ENCODE measurements around the gene SNAI1.

Gene SNAI1

DNA sequence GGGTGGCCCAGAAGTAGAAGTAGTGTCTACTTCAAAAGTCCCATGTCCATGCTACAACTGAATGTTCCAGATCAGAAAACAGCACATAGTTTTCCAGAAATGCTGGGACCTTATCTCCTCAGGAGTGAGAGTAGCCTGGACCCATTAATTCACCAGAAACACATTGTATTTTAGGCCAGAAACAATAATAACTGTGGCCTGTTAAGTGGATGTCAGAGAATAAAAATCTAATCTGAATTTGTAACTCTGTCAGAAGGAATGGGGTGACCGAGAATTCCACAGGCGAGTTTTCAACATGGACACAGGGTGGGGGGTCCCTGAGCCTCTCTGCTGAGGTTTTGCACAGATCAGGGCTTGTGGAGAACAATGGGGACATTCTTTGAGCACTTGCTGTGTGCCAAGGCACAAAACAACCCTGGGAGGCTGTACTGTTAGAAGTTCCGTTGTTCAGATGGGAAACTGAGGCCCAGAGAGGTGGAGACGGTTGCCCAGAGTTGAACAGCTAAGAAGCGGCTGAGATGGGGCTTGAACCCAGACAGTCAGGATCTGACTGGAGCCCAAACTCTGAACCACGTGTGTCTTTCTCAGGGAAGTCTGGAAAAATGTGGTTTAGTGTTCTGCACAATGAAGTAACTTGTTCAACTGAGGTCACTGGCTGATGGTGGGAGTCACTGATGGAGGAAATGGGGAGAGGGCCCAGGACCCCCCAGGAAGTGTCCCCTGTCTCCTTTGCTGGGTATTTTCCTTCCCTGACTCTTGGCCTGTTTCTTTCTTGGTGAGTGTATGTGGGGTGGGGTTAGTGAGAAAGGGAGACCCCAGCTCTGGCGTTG, 44.2 kb downstream of the SNAI1 start:
- peak overlapping the region; percentile 89; the same call in 1 of the 2 replicates for H3K27ac ChIP-seq (ENCODE audit: low read depth, low read length)
- H3K4me3 ChIP-seq (ENCODE audit: low read depth, low read length) = no peak overlapping the region
- no peaks in the 10 kb centered on the region for H3K36me3 ChIP-seq (ENCODE audit: insufficient read depth, low read length)
- no peaks in the 10 kb centered on the region for H3K79me2 ChIP-seq (ENCODE audit: control insufficient read depth, insufficient read depth, low read length, unreplicated experiment)
- H3K27me3 ChIP-seq (ENCODE audit: insufficient read depth, low read length) = no peaks in the 10 kb centered on the region
- no peak overlapping the region for H2AFZ ChIP-seq (ENCODE audit: low read length, unreplicated experiment)
- peaks cover 42% of the 10 kb centered on the region for H3K4me1 ChIP-seq (ENCODE audit: control insufficient read depth, insufficient read depth, low read length, unreplicated experiment)

DNA sequence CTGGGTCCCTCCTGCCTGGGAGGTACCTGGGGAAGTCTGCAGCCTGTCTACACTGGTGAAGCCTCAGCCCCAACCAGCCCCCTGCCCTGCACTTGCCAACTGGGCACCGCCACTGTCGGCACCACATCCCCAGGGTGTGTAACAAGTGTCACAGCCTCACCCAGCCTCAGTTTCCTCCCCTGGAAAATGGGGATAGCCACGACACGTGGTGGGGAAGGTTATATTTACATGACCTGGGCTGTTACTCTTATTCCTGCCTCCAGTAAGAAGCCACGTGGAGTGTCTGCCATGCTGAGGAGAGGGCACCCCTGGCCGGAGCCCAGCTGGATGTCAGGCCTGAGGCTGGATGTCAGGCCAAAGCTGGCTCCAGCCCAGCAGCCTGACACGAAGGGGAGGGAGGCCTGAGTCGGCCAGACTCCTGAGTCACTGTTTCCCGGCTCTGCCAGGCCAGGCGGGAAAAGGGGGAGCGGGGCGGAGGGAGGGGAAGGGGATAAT, 44.9 kb downstream of the SNAI1 start:
- Histone ChIP-seq H3K27me3 (ENCODE audit: insufficient read depth, low read length) (no peaks in the 10 kb centered on the region), H3K79me2 (ENCODE audit: control insufficient read depth, insufficient read depth, low read length, unreplicated experiment) (no peaks in the 10 kb centered on the region), H3K36me3 (ENCODE audit: insufficient read depth, low read length) (no peaks in the 10 kb centered on the region), H3K27ac (ENCODE audit: low read depth, low read length) (peak overlapping the region; percentile 89), H3K4me1 (ENCODE audit: control insufficient read depth, insufficient read depth, low read length, unreplicated experiment) (peaks cover 42% of the 10 kb centered on the region), H3K4me3 (ENCODE audit: low read depth, low read length) (no peak overlapping the region), H2AFZ (ENCODE audit: low read length, unreplicated experiment) (no peak overlapping the region)

DNA sequence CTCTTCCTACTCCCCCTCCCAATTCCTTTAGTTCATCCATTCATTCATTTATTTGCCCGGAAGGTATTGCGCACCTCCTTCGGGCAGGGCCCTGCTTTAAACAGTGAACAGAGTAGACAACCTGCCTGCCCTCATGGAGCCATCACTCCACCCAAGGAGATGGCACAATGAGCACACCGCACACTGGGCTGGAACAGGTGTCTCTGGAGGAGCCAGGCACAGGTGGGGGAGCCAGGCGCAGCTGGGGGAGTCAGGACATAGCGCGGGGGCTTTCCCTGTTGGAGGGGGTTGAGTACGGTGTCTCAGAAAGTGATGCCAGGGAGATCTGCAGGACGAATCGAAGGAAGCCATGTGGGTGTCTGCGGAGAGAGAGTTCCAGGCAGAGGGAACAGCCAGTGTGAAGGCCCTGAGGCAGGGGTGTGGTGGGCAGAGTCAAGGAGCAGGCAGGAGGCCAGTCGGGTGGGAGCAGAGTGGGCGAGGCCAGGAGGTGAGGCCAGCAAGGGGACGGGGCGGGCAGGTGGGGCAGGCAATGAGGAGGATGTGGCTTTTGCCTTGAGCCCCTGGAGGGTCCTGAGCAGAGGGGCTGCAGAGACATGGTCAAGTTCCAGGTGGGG, 46.4 kb downstream of the SNAI1 start:
- Histone ChIP-seq H3K4me1 (ENCODE audit: control insufficient read depth, insufficient read depth, low read length, unreplicated experiment) (peaks cover 53% of the 10 kb centered on the region), H3K79me2 (ENCODE audit: control insufficient read depth, insufficient read depth, low read length, unreplicated experiment) (no peaks in the 10 kb centered on the region), H2AFZ (ENCODE audit: low read length, unreplicated experiment) (no peak overlapping the region), H3K36me3 (ENCODE audit: insufficient read depth, low read length) (no peaks in the 10 kb centered on the region), H3K27ac (ENCODE audit: low read depth, low read length) (peak overlapping the region; percentile 89), H3K27me3 (ENCODE audit: insufficient read depth, low read length) (no peaks in the 10 kb centered on the region), H3K4me3 (ENCODE audit: low read depth, low read length) (no peak overlapping the region)

DNA sequence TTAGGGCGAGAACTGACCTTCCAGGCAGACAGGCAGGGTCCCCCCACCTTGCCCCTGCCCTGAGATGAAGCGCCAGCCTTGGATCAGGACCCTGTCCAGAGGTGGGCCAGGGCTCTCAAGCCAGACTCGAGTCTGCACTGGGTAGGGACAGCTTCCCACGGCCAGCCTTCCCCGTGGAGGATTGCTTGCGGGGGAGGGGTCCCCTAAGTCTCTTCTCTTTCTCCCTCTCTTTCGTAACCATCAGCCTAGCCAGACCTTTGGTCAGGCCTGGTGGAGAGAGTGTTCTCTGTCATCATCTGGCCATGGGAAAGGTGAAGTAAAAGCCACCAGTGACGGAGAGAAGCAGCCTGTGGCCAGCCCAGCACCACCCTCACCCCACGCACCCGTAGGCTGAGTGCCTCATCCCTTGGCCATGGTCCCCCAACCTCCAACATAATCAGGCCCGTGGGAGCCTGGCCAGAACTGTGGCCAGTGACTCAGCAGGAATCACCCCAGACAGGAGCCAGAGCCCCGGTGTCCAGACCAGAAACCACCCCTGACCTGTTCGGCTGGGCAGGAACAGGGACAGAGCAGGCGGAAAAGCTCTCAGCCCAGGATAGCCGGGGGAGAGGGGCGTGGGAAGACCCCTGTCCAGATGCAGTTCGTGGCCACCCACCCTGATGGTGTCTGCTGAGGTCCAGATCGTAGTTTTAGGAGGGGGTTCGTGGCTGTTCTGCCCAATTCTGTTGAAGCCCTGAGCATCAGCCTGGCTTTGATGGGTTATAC, 47.1 kb downstream of the SNAI1 start:
- H3K27me3 ChIP-seq (ENCODE audit: insufficient read depth, low read length) = no peaks in the 10 kb centered on the region
- peaks cover 60% of the 10 kb centered on the region for H3K4me1 ChIP-seq (ENCODE audit: control insufficient read depth, insufficient read depth, low read length, unreplicated experiment)
- no peak overlapping the region for H3K4me3 ChIP-seq (ENCODE audit: low read depth, low read length)
- H3K27ac ChIP-seq (ENCODE audit: low read depth, low read length) = peak overlapping the region; percentile 89
- H2AFZ ChIP-seq (ENCODE audit: low read length, unreplicated experiment) = no peak overlapping the region
- H3K79me2 ChIP-seq (ENCODE audit: control insufficient read depth, insufficient read depth, low read length, unreplicated experiment) = no peaks in the 10 kb centered on the region
- H3K36me3 ChIP-seq (ENCODE audit: insufficient read depth, low read length) = no peaks in the 10 kb centered on the region

DNA sequence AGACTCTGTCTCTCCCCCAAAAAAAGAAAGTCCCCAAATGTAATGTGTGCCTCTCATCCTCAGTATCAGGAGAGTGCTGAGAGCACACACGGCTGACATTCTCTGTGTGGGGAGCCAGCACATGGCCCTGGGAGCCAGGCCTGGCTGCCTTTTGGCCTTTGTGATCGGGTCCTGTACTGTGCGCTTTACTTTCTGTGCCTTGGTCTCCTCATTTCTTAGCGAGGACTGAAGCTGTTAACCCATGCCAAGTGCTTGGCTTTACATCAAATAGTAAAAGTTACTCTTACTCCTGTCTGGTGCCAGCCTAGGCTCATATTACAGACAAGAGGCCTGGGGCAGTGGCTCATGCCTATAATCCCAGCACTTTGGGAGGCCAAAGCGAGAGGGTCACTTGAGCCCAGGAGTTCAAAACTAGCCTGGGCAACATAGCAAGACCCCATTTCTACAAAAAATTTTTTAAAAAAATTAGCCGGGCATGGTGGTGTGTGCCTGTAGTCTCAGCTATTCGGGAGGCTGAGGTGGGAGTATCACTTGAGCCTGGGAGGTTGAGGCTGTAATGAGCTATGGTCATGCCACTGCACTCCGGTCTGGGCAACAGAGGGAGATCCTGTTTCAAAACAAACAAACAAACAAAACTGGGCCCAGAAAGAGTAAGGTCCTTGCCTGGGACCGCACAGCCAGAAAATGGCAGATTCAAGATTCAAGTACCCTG, 50.3 kb downstream of the SNAI1 start:
- Histone ChIP-seq H3K27me3 (ENCODE audit: insufficient read depth, low read length) (no peaks in the 10 kb centered on the region), H2AFZ (ENCODE audit: low read length, unreplicated experiment) (no peak overlapping the region), H3K27ac (ENCODE audit: low read depth, low read length) (peak overlapping the region; percentile 93), H3K79me2 (ENCODE audit: control insufficient read depth, insufficient read depth, low read length, unreplicated experiment) (no peaks in the 10 kb centered on the region), H3K4me1 (ENCODE audit: control insufficient read depth, insufficient read depth, low read length, unreplicated experiment) (peaks cover 47% of the 10 kb centered on the region), H3K36me3 (ENCODE audit: insufficient read depth, low read length) (no peaks in the 10 kb centered on the region), H3K4me3 (ENCODE audit: low read depth, low read length) (no peak overlapping the region)

DNA sequence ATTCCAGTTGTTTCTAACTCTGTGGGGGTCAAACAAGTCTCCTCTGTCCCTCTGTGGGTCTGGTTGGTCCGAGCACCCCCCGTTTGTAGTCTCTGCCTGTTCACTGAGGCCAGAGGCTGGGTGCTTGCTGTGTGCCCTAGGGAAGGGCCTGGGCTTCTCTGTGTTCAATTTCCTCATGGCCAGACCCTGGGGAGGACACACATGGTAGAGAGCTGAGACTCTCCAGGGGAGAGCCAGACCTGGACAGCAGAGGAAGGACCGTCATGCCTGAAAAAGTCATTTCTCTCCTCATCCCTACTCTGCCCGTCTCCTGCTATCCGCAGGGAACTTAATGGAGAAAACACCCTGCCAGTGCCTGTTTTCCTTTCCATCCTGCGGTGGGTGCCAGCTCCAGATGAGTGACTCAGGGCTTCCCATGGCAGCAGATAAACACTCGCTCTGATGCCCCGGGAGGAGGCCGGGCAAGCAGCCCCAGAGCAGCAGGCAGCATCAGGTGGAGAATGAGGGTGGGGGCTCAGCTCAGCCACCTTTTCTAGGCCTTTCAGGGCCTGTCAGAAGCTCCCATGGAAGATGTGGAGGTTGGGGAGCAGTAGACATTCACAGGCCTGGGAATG, 51.9 kb downstream of the SNAI1 start:
- Histone ChIP-seq H3K36me3 (ENCODE audit: insufficient read depth, low read length) (no peaks in the 10 kb centered on the region), H2AFZ (ENCODE audit: low read length, unreplicated experiment) (no peak overlapping the region), H3K27me3 (ENCODE audit: insufficient read depth, low read length) (no peaks in the 10 kb centered on the region), H3K79me2 (ENCODE audit: control insufficient read depth, insufficient read depth, low read length, unreplicated experiment) (no peaks in the 10 kb centered on the region), H3K4me3 (ENCODE audit: low read depth, low read length) (no peak overlapping the region), H3K4me1 (ENCODE audit: control insufficient read depth, insufficient read depth, low read length, unreplicated experiment) (peaks cover 37% of the 10 kb centered on the region), H3K27ac (ENCODE audit: low read depth, low read length) (peak overlapping the region; percentile 93)

DNA sequence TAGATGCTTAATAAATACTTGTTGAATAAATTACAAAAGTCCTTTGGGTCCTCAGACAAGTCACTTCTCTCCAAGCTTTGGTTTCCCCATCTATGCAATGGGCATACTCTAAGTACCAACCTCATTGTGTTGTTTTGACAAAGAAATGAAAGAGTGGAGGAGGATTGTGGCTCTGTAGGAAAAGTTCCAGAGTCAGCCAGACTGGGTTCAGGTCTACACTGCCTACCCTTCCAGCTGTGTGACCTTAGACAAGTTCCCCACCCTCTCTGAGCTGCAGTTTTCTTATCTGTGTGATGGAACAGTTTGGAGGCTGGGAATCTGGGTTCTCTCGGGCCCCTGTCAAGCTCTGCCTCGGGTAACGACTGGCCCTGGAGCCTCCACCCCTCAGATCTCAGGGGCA, 53.9 kb downstream of the SNAI1 start:
- no peak overlapping the region for H3K4me3 ChIP-seq (ENCODE audit: low read depth, low read length)
- H2AFZ ChIP-seq (ENCODE audit: low read length, unreplicated experiment) = no peak overlapping the region
- no peaks in the 10 kb centered on the region for H3K36me3 ChIP-seq (ENCODE audit: insufficient read depth, low read length)
- H3K27me3 ChIP-seq (ENCODE audit: insufficient read depth, low read length) = no peaks in the 10 kb centered on the region
- H3K27ac ChIP-seq (ENCODE audit: low read depth, low read length) = no peak overlapping the region
- H3K4me1 ChIP-seq (ENCODE audit: control insufficient read depth, insufficient read depth, low read length, unreplicated experiment) = peaks cover 21% of the 10 kb centered on the region
- no peaks in the 10 kb centered on the region for H3K79me2 ChIP-seq (ENCODE audit: control insufficient read depth, insufficient read depth, low read length, unreplicated experiment)

DNA sequence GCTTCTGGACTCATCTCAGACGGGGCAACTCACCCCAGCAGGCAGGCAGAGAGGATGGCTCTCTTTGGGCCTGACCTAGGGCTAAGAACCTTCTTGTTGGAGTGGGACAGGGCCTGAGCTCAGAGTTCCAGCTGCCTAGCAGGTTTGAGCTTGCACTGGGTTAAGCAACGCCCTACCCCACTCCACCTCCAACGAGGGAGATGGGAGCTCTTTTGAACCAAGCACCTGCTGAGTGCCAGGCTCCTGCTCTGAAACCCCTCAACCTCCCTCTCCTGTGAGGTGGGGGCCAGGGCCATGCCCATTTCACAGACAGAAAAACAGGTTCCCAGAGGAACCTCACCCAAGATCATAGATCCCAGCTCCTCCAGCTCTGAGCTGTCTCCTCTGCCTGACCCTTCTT, 54.3 kb downstream of the SNAI1 start:
- Histone ChIP-seq H3K79me2 (ENCODE audit: control insufficient read depth, insufficient read depth, low read length, unreplicated experiment) (no peaks in the 10 kb centered on the region), H3K4me3 (ENCODE audit: low read depth, low read length) (no peak overlapping the region), H3K4me1 (ENCODE audit: control insufficient read depth, insufficient read depth, low read length, unreplicated experiment) (peaks cover 20% of the 10 kb centered on the region), H3K27ac (ENCODE audit: low read depth, low read length) (no peak overlapping the region), H2AFZ (ENCODE audit: low read length, unreplicated experiment) (no peak overlapping the region), H3K27me3 (ENCODE audit: insufficient read depth, low read length) (no peaks in the 10 kb centered on the region), H3K36me3 (ENCODE audit: insufficient read depth, low read length) (no peaks in the 10 kb centered on the region)

DNA sequence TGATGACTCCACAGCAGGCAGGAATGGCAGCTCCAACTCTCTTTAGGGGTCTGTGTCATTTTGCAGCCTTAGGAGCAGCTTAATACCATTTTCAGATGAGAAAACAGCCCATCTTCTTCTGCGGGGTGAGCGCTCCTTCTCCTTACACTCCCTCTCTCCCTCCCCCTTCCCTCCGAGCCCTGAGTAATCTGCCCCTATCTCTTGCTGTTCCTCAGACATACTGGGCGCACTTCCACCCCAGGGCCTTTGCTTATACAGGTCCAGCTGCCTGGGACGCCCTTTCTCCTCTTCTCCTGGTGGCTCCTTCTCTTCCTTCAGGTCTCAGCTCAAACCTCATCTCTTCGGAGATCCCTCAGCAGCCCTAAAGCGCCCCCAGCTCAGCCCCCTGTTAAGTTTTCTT, 54.8 kb downstream of the SNAI1 start:
- Histone ChIP-seq H3K27ac (ENCODE audit: low read depth, low read length) (no peak overlapping the region), H3K4me1 (ENCODE audit: control insufficient read depth, insufficient read depth, low read length, unreplicated experiment) (peaks cover 20% of the 10 kb centered on the region), H3K4me3 (ENCODE audit: low read depth, low read length) (no peak overlapping the region), H3K27me3 (ENCODE audit: insufficient read depth, low read length) (no peaks in the 10 kb centered on the region), H3K79me2 (ENCODE audit: control insufficient read depth, insufficient read depth, low read length, unreplicated experiment) (no peaks in the 10 kb centered on the region), H3K36me3 (ENCODE audit: insufficient read depth, low read length) (no peaks in the 10 kb centered on the region), H2AFZ (ENCODE audit: low read length, unreplicated experiment) (no peak overlapping the region)

DNA sequence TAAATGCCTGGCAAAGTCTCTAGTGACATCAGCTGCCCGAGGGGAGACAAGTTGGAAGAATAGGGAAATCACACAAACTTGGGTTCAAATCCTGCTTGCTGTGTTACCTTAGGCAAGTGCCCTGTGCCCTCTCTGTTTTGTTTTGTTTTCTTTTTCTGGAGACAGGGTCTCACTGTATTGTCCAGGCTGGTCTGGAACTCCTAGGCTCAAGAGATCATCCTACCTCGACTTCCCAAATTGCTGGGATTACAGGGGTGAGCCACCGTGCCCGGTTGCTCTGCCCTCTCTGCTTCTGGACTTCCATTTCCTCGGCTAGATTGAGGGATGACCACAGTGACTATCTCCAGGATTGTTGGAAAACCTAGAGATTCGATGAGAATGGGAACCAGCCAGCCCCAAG, 55.4 kb downstream of the SNAI1 start:
- H3K4me1 ChIP-seq (ENCODE audit: control insufficient read depth, insufficient read depth, low read length, unreplicated experiment) = peaks cover 16% of the 10 kb centered on the region
- no peak overlapping the region for H3K27ac ChIP-seq (ENCODE audit: low read depth, low read length)
- no peak overlapping the region for H2AFZ ChIP-seq (ENCODE audit: low read length, unreplicated experiment)
- H3K79me2 ChIP-seq (ENCODE audit: control insufficient read depth, insufficient read depth, low read length, unreplicated experiment) = no peaks in the 10 kb centered on the region
- H3K4me3 ChIP-seq (ENCODE audit: low read depth, low read length) = no peak overlapping the region
- H3K36me3 ChIP-seq (ENCODE audit: insufficient read depth, low read length) = no peaks in the 10 kb centered on the region
- H3K27me3 ChIP-seq (ENCODE audit: insufficient read depth, low read length) = no peaks in the 10 kb centered on the region

Data from ACC112 (cell line).